NK-92 (cell line): ENCODE results near the gene CEP63.

Experiments used
- DNase-seq: peaks from one replicate; lab custom pipeline; 2025; ENCODE audit not compliant: unreplicated experiment; lab: John Stamatoyannopoulos, UW

CEP63 gene

DNA sequence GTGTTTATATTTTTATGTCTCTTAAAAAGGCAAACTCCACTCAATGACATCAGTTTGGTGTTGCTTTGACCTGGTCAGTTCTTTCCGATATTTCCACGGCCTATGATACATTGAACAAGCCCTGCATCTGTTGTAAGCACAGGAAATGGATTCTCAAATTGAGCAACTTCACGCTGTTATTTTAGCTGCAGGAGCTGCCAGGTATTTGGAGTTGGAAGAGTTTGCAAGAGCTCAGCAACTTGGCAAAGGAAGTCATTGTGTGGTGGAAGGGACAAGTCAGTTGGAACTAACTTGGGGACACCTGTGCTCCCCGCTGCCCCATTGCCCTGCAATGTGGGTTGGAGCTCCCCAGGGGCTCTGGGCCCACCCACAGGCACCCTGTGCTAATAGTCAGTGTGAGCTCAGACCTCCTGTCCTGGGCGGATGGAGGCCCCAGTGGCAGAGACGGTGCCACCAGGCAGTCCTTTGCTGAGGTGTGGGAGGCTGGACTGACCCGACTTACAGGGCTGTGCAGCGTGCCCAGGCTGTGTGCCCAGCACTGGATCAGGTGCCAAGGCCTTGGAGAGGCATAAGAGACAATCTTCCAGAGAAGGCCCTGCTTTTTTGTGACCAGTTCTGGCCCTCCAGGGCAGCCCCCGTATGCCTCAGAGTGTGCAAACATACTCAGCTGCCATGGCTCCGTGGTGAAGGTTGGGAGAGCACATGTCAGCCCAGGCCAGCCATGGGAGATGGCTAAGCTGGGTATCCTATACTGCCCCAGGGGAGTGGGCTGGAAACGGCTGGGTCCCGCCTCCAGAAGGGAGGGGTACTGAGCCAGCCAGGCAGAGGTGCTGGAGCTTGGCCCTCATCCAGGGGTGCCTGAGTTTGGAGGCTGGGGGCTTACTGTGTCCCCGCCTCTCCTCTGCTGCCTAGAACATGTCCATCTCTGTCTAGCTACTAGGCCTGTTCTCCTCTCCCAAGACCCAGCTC lies 121.5 kb downstream of the CEP63 start:
- no peak for DNase-seq

DNA sequence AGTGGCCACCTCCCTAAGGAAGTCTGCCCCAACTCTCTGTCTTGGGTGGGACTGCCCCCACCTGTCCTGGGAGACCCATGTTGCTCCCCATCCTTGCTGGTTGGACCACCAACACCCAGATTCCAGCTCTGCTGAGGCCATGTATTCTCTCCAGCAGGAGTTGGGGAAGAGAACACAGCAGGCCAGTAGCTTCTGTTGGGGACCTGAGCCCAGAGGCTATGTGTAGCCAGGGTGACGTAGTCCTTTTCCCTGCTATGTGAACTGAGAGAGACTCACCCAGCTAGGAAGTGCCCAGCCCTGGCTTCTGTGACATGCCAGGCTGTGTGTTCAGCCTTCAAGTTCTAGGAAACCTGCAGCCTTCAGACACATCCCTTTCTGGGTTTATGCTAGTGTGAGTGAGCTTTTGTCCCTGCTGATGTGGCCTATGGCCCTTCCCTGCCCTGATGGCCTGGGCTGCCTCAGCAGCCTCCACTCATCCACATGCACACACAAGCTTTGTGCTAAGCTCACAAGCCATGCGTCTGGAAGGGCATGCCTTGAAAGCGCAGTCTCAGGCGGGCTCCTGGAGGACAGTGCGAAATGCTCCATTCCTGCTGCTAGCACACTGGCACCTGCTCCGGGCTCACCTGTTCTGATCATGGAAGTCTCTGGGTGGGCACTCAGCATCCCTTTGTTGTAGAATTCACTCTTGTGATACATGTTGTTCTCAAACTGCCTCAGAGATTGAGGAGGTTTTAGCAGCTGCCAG lies 122.3 kb downstream of the CEP63 start:
- no peak for DNase-seq

GRCh38 chr3:134608771-134609435 lies 123.0 kb downstream of the CEP63 start:
- DNase-seq = no peak

GRCh38 chr3:134609821-134610431 lies 124.1 kb downstream of the CEP63 start:
- no peak for DNase-seq

GRCh38 chr3:134610432-134611385 lies 124.9 kb downstream of the CEP63 start:
- no peak for DNase-seq

DNA sequence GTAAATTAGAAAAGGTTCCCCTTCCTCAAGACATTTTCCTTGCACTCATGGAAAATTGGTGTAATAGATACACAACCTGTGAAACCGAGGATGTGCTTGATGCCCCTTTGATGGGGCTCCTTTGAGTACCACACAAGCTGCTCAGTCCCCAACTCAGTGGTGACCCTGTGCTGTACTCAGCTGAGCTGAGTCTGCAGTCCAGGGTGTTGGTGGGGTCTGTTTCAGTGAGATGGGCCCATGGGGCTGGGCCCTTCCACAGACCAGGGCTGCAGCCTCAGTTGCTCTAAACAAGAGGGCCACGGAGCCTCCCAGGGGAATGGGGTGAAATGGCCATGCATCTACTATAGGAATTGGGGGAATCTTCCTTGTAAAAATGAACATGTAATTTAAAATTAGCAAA lies 125.7 kb downstream of the CEP63 start:
- no peak for DNase-seq

DNA sequence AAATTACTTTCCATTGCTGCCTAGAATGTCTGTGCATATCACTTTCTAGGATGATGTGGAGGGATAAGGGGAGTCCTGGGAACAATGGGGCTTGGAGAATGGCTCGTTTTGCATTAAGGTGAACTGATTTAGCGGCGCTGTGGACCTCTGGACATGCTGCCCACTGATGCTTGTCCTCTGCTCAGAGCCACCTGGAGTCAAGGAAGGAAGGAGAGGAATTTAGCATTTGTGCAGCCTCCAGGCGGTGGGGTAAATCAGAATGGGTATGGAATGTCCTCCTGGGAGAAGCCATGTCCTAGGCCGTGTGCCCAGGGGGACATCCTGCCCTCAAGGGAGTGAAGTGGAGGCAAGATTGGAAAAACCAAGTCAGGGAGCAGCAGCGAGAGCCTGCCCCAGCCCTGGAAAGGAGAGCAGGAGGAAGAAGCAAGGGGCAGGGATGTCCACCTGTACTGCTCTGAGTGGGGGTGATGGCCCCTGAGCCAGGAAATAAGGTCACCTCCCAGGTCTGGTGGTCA lies 127.2 kb downstream of the CEP63 start:
- no peak for DNase-seq

- no peak for DNase-seq
Observed at GRCh38 chr3:134614955-134615354, 129.1 kb downstream of the CEP63 start.

DNA sequence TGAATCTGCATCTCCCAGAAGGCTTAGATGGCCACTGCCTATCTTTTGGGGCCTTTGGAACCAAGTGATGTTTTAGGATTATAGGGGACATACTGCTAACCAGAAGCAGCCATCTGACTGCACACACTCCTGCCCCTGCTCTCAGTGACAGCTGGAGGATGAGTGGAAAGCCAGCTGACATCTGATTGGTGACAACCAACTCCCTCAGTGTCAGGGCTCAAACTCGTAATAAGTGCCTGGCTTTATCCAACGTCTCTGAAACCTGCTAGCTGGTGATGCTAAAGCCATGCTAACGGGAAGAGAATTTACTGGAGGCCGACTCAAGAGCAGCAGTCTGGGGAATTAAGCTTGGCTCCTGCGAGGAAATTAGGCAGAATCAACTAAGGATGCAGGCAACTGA lies 129.9 kb downstream of the CEP63 start:
- no peak for DNase-seq

GRCh38 chr3:134617608-134618477 lies 132.0 kb downstream of the CEP63 start:
- DNase-seq = no peak

GRCh38 chr3:134618478-134619300 lies 132.8 kb downstream of the CEP63 start:
- no peak for DNase-seq

GRCh38 chr3:134619301-134619615 lies 133.4 kb downstream of the CEP63 start:
- no peak for DNase-seq

GRCh38 chr3:134619884-134620445 lies 134.1 kb downstream of the CEP63 start:
- no peak for DNase-seq

DNA sequence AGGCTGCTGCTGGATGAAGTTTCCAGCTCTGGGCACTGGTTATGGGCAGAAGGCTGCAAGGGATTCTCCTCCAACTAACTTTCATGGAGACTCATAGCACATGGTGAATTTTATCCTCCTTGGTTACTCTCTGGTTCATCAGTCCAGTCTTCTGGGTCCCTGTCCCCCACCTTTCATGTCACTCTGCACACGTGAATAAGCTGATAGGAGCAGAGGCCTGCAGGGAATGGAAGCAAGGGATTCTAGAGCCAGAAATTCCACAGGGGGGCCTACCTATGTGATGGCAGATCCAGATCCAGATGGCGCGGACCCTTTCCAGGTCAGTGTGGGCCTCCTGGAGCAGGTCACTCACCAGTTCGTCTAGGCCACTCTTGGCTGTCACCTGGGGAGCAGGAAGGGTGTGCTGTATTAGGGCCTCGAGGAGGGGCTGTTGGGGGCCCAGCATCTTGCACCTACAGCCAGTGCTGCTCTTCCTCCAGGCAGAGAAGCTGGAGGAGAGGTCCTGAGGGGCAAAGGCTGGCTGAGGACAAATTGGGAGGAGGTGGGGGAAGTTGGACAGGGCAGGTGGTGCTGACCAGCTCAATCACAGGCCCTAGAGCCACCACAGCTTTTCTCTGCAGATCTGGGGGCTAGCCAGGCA lies 134.7 kb downstream of the CEP63 start:
- DNase-seq = no peak

- no peak for DNase-seq
Observed at GRCh38 chr3:134621854-134622253, 136.0 kb downstream of the CEP63 start.

DNA sequence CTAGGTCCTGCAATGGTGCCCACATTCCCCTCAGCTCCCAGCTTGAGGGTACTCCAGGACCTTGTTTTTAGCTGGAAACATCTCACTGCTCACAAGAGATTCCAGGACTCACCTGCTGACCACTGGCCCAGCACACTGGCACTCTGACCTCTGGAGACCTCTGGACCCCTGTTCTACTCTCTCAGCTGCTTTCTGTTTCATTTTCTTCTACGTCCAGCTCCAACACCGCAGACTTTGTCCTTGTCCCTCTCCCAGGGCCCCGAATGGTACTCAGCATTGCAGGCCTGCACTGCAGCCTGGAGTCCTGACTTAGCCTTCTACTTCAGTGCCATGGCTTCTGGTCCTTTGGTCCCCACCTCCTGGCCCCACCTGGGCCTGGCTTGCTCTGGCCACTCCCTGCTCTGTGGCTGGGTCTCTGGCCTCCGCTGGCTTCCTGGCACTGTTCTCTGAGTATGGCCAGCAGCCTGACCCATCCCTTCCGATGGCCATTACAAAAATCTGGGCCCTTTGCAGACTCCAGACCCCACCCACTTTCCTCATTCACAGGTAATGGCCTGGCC lies 137.0 kb downstream of the CEP63 start:
- DNase-seq = no peak

- no peak for DNase-seq
Observed at GRCh38 chr3:134623615-134624245, 137.9 kb downstream of the CEP63 start.
